ELR (cell line): ENCODE data around the gene PLXDC1.

Source experiments
- DNase-seq: peaks from one replicate; pipeline ENCODE4 v3.0.0-alpha.2; 2015; ENCODE audit warnings: low read depth

Gene PLXDC1

GRCh38 chr17:39014044-39014794, 137.2 kb downstream of the PLXDC1 start:
- peak; percentile 71 for DNase-seq
